Right lobe of liver (tissue), 4 donors: ENCODE data around the gene P2RX7.

ENCODE experiments used
- CTCF ChIP-seq, 4 donors: fragments of 200-600 bp in 3 of 4; fragments of 450-650 bp in 1 of 4; IDR thresholded peaks; one replicate each; pipeline versions ENCODE4 v1.5.1 to v1.8.0; 2016 to 2022; ENCODE audit warnings: antibody characterized with exemption in 4 of 4, mild to moderate bottlenecking in 2 of 4
- POLR2A ChIP-seq: fragments of 450-650 bp; IDR thresholded peaks from one replicate; pipeline ENCODE4 v1.6.1; 2017; ENCODE audit warnings: antibody characterized with exemption, mild to moderate bottlenecking
- donor health status: DM: no; HTN: no; CAD: no.
- donor health status: DM: no; HTN: no; CAD: no.
- donor health status: DM: no; HTN: yes; CAD: no.

GRCh38 chr12:121120323-121120722, 12.4 kb upstream of the P2RX7 start:
- no peak for TF ChIP-seq CTCF (IDR thresholded peaks at IDR 0.05)
- TF ChIP-seq POLR2A: no peak
